Spinal cord (tissue), 10 donors: Measurements from ENCODE around the gene ATP5ME. TPM values are rescaled to one million over a fixed set of nuclear protein-coding genes. Genes with fewer than 3 reads are reported as not detected.
"Not testable (repeated sequence)": the region's sequence is repeated elsewhere in the genome, so short reads cannot be mapped to it uniquely, and the experiment has no call there.

ENCODE experiments used
- DNase-seq, 6 donors: peaks; one replicate each; pipeline versions ENCODE4 v3.0.0 to v3.0.0-alpha.2; 2013 to 2015; ENCODE audit warnings: low spot score in 6 of 6, low read depth in 4 of 6
- H3K27ac ChIP-seq: one replicate; pipeline ENCODE4 v1.5.1; 2013; ENCODE audit warnings: low read depth, low read length, control low read depth
- H3K27me3 ChIP-seq: one replicate; pipeline ENCODE4 v1.6.1; 2013; ENCODE audit warnings: low read length; ENCODE audit not compliant: control insufficient read depth, insufficient read depth
- H3K36me3 ChIP-seq: one replicate; pipeline ENCODE4 v1.6.1; 2013; ENCODE audit warnings: low read length; ENCODE audit not compliant: control insufficient read depth, insufficient read depth
- H3K4me1 ChIP-seq: one replicate; pipeline ENCODE4 v1.6.1; 2013; ENCODE audit warnings: low read length; ENCODE audit not compliant: control insufficient read depth, insufficient read depth
- H3K4me3 ChIP-seq: one replicate; pipeline ENCODE4 v1.5.1; 2013; ENCODE audit warnings: low read depth, low read length, control low read depth
- H3K9me3 ChIP-seq: one replicate; pipeline ENCODE4 v1.6.1; 2013; ENCODE audit warnings: low read length; ENCODE audit not compliant: control insufficient read depth, insufficient read depth
- WGBS: methylation state at CpG from one replicate; pipeline ENCODE4 v1.1.5; 2013; ENCODE audit warnings: missing lambda C conversion rate; ENCODE audit not compliant: insufficient coverage; 5-methylcytosine and 5-hydroxymethylcytosine counted together
- polyA plus RNA-seq, 2 donors: library from polyadenylated mRNA; unstranded; fragments of 120-200 nt; gene quantifications; one replicate each; pipeline ENCODE4 v1.2.1, GENCODE V29; 2013; ENCODE audit not compliant: insufficient read length in 2 of 2
- total RNA-seq, 2 donors: library from RNA; depleted of rRNA in 1 of 2; stranded (reverse); fragments of 120-200 nt in 1 of 2; fragments of >200 nt in 1 of 2; gene quantifications; one replicate each; pipeline versions ENCODE4 v1.2.3 to v1.2.4, GENCODE V29; 2013 to 2014
- donor health status: healthy.

ATP5ME gene
- total and polyA plus RNA-seq, 4 donors = 191 to 726 (median 334) TPM

- peak overlapping the region; percentile 78 for H3K4me3 ChIP-seq
- peaks cover 41% of the 10 kb centered on the region for H3K4me1 ChIP-seq
- peaks cover 16% of the 10 kb centered on the region for H3K36me3 ChIP-seq
- H3K27ac ChIP-seq, H3K9me3 ChIP-seq, H3K27me3 ChIP-seq, DNase-seq: not testable (repeated sequence)
- 3% methylated on average over 21 of the region's 21 CpGs for WGBS
Measured at GRCh38 chr4:706083-706633, 32.1 kb upstream of the ATP5ME start.

DNA sequence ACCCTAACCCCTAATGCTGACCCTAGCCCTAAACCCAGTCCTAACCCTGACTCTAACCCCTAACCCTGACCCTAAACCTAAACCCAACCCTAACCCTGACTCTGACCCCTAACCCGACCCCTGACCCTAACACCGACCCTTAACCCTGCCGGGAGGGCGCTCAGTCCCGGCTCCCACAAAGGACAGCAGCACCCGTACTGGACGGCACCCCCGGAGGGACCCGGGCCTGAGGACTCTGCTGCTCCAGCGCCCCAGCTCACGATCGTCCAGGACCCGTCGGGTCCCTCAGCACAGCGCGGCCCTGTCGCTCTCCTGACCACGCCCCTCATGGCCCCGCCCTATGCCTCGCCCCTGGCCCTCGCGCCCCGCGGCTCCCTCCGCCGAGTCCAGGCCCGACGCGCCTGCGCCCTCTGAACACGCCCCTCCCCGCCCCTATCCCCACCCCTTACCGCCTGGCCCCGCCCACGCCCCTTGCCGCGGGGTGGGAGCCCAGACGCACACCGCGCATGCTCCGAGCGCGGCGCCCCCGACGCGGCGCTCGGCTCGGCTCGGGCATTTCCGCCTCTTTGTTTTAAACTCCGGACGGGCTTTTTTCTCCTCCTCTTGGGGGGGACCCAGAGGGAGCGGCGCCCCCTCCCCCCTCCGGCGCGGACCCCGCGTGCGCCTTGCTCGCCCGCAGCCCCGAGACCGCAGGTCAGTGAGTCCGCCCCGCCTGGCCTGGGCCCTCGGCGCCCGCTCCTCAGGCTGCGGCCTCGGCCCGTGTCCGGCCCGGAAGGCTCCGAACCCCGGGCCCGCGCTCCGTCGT lies 31.4 kb upstream of the ATP5ME start, which contains the start of gene PCGF3:
PCGF3 (plus strand) TSS at position 555 of the 805 bp plus-strand sequence. CDS start 27,849 bp downstream, outside the sequence.
- H3K27ac ChIP-seq = no peak within 1 kb of the TSS

DNA sequence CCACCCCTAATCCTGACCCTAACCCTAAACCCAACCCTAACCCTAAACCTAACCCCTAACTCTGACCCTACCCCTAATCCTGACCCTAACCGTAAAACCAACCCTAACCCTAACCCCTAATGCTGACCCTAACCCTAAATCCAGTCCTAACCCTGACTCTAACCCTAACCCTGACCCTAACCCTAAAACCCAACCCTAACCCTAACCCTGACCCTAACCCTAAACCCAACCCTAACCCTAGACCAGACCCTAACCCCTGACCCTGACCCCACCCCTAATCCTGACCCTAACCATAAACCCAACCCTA lies 30.8 kb upstream of the ATP5ME start:
- no peak for DNase-seq
- Histone ChIP-seq H3K4me3 (peak overlapping the region; percentile 60), H3K4me1 (peaks cover 34% of the 10 kb centered on the region), H3K9me3 (no peaks in the 10 kb centered on the region), H3K27ac (no peak overlapping the region), H3K27me3 (no peaks in the 10 kb centered on the region), H3K36me3 (peaks cover 12% of the 10 kb centered on the region)
- 94% methylated on average over 1 of the region's 1 CpG for WGBS

More for the DNA sequence above, 31.4 kb upstream of the ATP5ME start, which contains the start of gene PCGF3:
- DNase-seq = peak; percentile 77 to 98 (median 93)
- peaks cover 12% of the 10 kb centered on the region for H3K36me3 ChIP-seq
- no peaks in the 10 kb centered on the region for H3K27me3 ChIP-seq
- H3K4me3 ChIP-seq = peak within 1 kb of the TSS; percentile 78
- no peaks in the 10 kb centered on the region for H3K9me3 ChIP-seq
- 3% methylated on average over 79 of the region's 82 CpGs for WGBS
- H3K4me1 ChIP-seq = peaks cover 38% of the 10 kb centered on the region

DNA sequence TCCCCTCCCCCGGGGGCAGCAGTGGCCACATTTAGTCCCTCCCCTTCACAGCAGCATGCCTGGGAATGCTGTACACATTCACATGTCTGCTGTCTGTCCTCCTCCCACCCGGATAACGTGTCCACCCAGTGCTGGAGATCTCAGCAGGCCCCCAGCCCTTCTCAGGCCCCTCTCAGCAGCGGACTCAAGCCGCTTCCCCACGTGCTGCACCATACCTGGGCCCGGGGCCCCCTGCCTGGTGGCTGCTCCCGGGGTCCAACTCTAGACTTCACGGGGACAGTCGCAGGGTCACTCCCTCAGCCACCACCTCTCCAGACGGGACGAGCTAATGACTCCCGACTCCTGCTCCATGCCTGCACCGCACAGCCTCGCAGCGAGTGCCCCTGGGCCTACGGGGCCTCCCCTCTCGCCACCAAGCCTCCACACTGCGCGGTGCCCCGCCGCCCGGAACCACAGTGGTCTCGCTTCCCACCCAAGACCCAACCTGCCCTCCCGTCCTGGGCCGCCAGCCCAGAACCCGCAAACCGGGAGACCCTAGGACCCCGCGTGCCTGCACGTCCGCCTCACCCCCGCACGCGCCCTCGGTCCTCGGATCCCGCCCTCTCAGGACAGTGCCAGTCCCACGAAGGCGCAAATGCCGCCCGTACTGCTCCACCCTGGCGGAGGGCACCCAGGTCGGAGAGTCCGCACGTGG lies 30.3 kb upstream of the ATP5ME start:
- Histone ChIP-seq H3K4me1 (peaks cover 33% of the 10 kb centered on the region), H3K27ac (no peak overlapping the region), H3K27me3 (no peaks in the 10 kb centered on the region), H3K9me3 (no peaks in the 10 kb centered on the region), H3K4me3 (no peak overlapping the region), H3K36me3 (peaks cover 12% of the 10 kb centered on the region)
- no peak for DNase-seq
- WGBS = 89% methylated on average over 46 of the region's 46 CpGs

- no peak overlapping the region for H3K27ac ChIP-seq
- 85% methylated on average over 8 of the region's 10 CpGs for WGBS
- H3K36me3 ChIP-seq = peaks cover 12% of the 10 kb centered on the region
- no peaks in the 10 kb centered on the region for H3K27me3 ChIP-seq
- peaks cover 28% of the 10 kb centered on the region for H3K4me1 ChIP-seq
- H3K9me3 ChIP-seq = no peaks in the 10 kb centered on the region
- no peak overlapping the region for H3K4me3 ChIP-seq
- DNase-seq = no peak
Measured at GRCh38 chr4:703336-704197, 29.5 kb upstream of the ATP5ME start.

DNA sequence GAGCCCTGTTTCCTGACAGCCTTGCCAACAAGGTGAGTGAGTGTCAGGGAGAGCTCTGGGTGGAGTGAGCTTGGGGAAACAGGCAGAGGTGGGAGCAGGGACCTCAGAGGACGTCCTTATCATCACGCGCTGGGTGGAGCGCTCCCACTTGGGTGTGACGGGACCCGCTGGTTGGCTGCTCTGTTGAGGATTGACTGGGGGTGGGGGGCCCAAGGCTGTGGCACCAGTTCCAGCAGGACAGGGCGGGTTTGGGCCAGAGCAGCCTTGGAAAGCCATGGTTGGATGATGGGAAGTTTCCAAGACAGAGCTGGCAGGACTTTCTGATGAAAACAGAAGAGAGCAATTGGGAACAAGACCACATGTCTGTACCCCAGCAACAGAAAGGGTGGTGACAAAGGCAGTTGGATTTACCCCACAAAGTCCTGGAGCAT lies 28.6 kb upstream of the ATP5ME start:
- 83% methylated on average over 7 of the region's 7 CpGs for WGBS
- H3K27ac ChIP-seq = no peak overlapping the region
- no peak for DNase-seq

DNA sequence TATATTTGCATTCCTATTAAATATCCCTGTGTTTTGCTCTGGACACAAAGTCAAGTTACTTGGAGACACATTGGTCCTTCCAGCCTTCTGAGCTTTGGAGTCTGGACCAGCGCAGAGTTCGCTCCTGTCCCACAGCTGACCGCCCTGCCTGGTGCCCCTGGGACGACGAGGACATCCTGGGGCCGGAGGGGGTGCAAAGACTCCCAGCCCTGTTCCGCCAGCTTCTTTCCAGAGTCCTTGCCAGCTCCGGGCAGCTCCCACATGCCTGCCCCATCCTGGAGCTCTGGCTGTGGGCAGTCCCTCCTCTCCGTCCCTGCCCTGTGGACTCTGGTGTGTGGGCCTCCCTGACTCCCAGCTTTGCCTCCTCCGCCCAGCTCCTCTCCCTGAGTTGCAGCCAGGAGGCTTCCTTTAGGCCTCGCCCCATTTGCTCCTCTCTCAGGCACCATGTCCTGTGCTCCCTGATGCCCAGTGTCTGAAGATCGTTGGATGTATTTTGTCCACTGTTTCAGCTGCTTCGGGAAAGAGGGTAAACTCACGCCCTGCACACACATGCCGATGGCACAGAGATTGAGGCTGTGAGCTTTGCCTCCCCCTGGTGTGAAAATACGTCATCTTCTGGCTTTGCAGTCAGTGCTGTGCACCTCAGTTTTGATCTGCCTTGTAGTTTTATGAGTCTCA lies 26.6 kb upstream of the ATP5ME start:
- H3K27me3 ChIP-seq = no peaks in the 10 kb centered on the region
- no peaks in the 10 kb centered on the region for H3K36me3 ChIP-seq
- H3K4me1 ChIP-seq = peaks cover 3% of the 10 kb centered on the region
- peak in 1 of 6 donors; percentile 12 for DNase-seq
- no peaks in the 10 kb centered on the region for H3K9me3 ChIP-seq
- 80% methylated on average over 15 of the region's 16 CpGs for WGBS
- no peak overlapping the region for H3K4me3 ChIP-seq
- H3K27ac ChIP-seq = no peak overlapping the region

More for the DNA sequence above, 28.6 kb upstream of the ATP5ME start:
- Histone ChIP-seq H3K4me3 (no peak overlapping the region), H3K27me3 (no peaks in the 10 kb centered on the region), H3K9me3 (no peaks in the 10 kb centered on the region), H3K36me3 (peaks cover 7% of the 10 kb centered on the region), H3K4me1 (peaks cover 19% of the 10 kb centered on the region)

GRCh38 chr4:699816-700580 lies 25.9 kb upstream of the ATP5ME start:
- DNase-seq = no peak
- Histone ChIP-seq H3K4me3 (no peak overlapping the region), H3K9me3 (no peaks in the 10 kb centered on the region), H3K36me3 (no peaks in the 10 kb centered on the region), H3K27me3 (no peaks in the 10 kb centered on the region), H3K27ac (no peak overlapping the region), H3K4me1 (no peaks in the 10 kb centered on the region)
- WGBS = 80% methylated on average over 21 of the region's 27 CpGs
